ENCODE data around the gene TRPM3.

- no peak for TF ChIP-seq CTCF (conservative IDR thresholded peaks at IDR 0.05; ENCODE audit: low read depth, low read length)
- no peak for TF ChIP-seq EZH2 (IDR thresholded peaks at IDR 0.05; ENCODE audit: low read length, unreplicated experiment)
- TF ChIP-seq EZH2phosphoT487 (IDR thresholded peaks at IDR 0.05; ENCODE audit: borderline replicate concordance, low read length) = no peak
Observed at GRCh38 chr9:70948744-70949143, 172.7 kb downstream of the TRPM3 start.

All from PC-3 (cell line).